ENCODE data around the gene TOP1.
A peak's percentile ranks its signal among the peaks of the same experiment; 100 is the strongest.

Gene TOP1

GRCh38 chr20:41058674-41059635 is 30.3 kb downstream of the TOP1 start (continued):
- no peak for TF ChIP-seq ZFHX2 (tag by site-specific recombination; conservative IDR thresholded peaks at IDR 0.05)
- TF ChIP-seq, protein P1, sequence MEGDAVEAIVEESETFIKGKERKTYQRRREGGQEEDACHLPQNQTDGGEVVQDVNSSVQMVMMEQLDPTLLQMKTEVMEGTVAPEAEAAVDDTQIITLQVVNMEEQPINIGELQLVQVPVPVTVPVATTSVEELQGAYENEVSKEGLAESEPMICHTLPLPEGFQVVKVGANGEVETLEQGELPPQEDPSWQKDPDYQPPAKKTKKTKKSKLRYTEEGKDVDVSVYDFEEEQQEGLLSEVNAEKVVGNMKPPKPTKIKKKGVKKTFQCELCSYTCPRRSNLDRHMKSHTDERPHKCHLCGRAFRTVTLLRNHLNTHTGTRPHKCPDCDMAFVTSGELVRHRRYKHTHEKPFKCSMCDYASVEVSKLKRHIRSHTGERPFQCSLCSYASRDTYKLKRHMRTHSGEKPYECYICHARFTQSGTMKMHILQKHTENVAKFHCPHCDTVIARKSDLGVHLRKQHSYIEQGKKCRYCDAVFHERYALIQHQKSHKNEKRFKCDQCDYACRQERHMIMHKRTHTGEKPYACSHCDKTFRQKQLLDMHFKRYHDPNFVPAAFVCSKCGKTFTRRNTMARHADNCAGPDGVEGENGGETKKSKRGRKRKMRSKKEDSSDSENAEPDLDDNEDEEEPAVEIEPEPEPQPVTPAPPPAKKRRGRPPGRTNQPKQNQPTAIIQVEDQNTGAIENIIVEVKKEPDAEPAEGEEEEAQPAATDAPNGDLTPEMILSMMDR (tag by site-specific recombination; IDR thresholded peaks at IDR 0.05), result no peak
- peak; percentile 45; the same call in 1 of the 2 replicates for TF ChIP-seq ZNF366 (tag by site-specific recombination; conservative IDR thresholded peaks at IDR 0.05)
- TF ChIP-seq ZNF433 (tag by site-specific recombination; IDR thresholded peaks at IDR 0.05; ENCODE audit: low read depth), result peak; percentile 97
- TF ChIP-seq KLF7 (tag by site-specific recombination; IDR thresholded peaks at IDR 0.05; ENCODE audit: borderline replicate concordance), result 0 out of 2 replicates have a peak, but pooled peaks have one; percentile 70
- peak; percentile 99 for TF ChIP-seq ZNF426 (tag by site-specific recombination; IDR thresholded peaks at IDR 0.05)
- TF ChIP-seq YY2 (tag by site-specific recombination; IDR thresholded peaks at IDR 0.05), result no peak
- TF ChIP-seq ZNF404 (tag by site-specific recombination; IDR thresholded peaks at IDR 0.05), result peak; percentile 98
- TF ChIP-seq GFI1B (tag by site-specific recombination; IDR thresholded peaks at IDR 0.05), result 0 out of 2 replicates have a peak, but pooled peaks have one; percentile 56
- no peak for TF ChIP-seq ZNF391 (tag by site-specific recombination; IDR thresholded peaks at IDR 0.05; ENCODE audit: borderline replicate concordance, low read depth)
- TF ChIP-seq ZNF549 (tag by site-specific recombination; IDR thresholded peaks at IDR 0.05), result no peak
- TF ChIP-seq ZNF146 (tag by site-specific recombination; IDR thresholded peaks at IDR 0.05), result peak; percentile 10; the same call in 1 of the 2 replicates
- no peak for TF ChIP-seq ZNF837 (tag by site-specific recombination; IDR thresholded peaks at IDR 0.05)
- TF ChIP-seq ZNF677 (tag by site-specific recombination; IDR thresholded peaks at IDR 0.05), result no peak
- TF ChIP-seq ZNF140 (tag by site-specific recombination; IDR thresholded peaks at IDR 0.05), result peak; percentile 97
- TF ChIP-seq REPIN1 (tag by site-specific recombination; IDR thresholded peaks at IDR 0.05; ENCODE audit: low read depth), result no peak
- no peak for TF ChIP-seq ZFP69B (tag by site-specific recombination; IDR thresholded peaks at IDR 0.05)
- TF ChIP-seq, protein P2, sequence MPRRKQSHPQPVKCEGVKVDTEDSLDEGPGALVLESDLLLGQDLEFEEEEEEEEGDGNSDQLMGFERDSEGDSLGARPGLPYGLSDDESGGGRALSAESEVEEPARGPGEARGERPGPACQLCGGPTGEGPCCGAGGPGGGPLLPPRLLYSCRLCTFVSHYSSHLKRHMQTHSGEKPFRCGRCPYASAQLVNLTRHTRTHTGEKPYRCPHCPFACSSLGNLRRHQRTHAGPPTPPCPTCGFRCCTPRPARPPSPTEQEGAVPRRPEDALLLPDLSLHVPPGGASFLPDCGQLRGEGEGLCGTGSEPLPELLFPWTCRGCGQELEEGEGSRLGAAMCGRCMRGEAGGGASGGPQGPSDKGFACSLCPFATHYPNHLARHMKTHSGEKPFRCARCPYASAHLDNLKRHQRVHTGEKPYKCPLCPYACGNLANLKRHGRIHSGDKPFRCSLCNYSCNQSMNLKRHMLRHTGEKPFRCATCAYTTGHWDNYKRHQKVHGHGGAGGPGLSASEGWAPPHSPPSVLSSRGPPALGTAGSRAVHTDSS (tag by site-specific recombination; IDR thresholded peaks at IDR 0.05), result no peak
- TF ChIP-seq ZFP3 (tag by site-specific recombination; IDR thresholded peaks at IDR 0.05; ENCODE audit: low read depth), result 0 out of 2 replicates have a peak, but pooled peaks have one; percentile 33
- TF ChIP-seq ZNF596 (tag by site-specific recombination; IDR thresholded peaks at IDR 0.05), result no peak
- TF ChIP-seq GLI4 (tag by site-specific recombination; IDR thresholded peaks at IDR 0.05), result no peak
- no peak for TF ChIP-seq ZNF48 (tag by site-specific recombination; IDR thresholded peaks at IDR 0.05)
- TF ChIP-seq ZNF202 (tag by site-specific recombination; IDR thresholded peaks at IDR 0.05; ENCODE audit: borderline replicate concordance), result peak; percentile 97
- no peak for TF ChIP-seq ZNF571 (tag by site-specific recombination; IDR thresholded peaks at IDR 0.05)
- TF ChIP-seq OSR2 (tag by site-specific recombination; IDR thresholded peaks at IDR 0.05), result no peak
- peak; percentile 44; the same call in 1 of the 2 replicates for TF ChIP-seq ZNF341 (tag by site-specific recombination; IDR thresholded peaks at IDR 0.05; ENCODE audit: low read depth)
- TF ChIP-seq ZNF239 (tag by site-specific recombination; IDR thresholded peaks at IDR 0.05), result no peak
- TF ChIP-seq ZNF138 (tag by site-specific recombination; IDR thresholded peaks at IDR 0.05; ENCODE audit: borderline replicate concordance), result peak; percentile 99

Data from HEK293 (cell line).